Body of pancreas (tissue), 4 donors: Measurements from ENCODE around the gene OLFM3.

Experiments
- POLR2A ChIP-seq, 3 donors: fragments of 450-650 bp; IDR thresholded peaks; one replicate each; pipeline ENCODE4 v1.6.1; 2016; ENCODE audit warnings: antibody characterized with exemption in 3 of 3, mild to moderate bottlenecking in 2 of 3
- TF ChIP-seq, protein P1 (sequence below), 7 experiments: fragments of 450-650 bp in 4 of 7; fragments of 200-600 bp in 3 of 7; sonication (generic) in 3 of 7; IDR thresholded peaks; one replicate each; pipeline ENCODE4 v1.5.1; 2016 to 2019; ENCODE audit warnings: antibody characterized with exemption in 7 of 7

DNA sequence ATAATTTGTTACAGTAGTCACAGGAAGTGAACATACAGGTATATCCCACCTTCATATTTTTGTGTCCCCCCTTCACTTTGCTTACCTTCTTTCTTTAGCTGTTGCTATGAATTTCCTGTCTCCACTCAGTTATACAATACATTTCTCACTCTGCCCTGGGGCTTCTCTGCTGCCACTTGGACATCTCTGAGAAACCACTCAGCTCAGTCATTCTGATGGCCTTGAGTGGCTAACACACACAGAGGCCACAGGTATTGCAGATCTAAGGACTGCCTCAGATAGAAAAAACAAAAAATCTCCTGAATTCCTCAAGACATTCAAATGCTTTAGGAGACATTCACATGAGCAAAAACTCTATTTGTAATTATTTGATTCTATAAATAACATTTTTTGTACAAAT is 87.7 kb downstream of the OLFM3 start:
- TF ChIP-seq, protein P1, sequence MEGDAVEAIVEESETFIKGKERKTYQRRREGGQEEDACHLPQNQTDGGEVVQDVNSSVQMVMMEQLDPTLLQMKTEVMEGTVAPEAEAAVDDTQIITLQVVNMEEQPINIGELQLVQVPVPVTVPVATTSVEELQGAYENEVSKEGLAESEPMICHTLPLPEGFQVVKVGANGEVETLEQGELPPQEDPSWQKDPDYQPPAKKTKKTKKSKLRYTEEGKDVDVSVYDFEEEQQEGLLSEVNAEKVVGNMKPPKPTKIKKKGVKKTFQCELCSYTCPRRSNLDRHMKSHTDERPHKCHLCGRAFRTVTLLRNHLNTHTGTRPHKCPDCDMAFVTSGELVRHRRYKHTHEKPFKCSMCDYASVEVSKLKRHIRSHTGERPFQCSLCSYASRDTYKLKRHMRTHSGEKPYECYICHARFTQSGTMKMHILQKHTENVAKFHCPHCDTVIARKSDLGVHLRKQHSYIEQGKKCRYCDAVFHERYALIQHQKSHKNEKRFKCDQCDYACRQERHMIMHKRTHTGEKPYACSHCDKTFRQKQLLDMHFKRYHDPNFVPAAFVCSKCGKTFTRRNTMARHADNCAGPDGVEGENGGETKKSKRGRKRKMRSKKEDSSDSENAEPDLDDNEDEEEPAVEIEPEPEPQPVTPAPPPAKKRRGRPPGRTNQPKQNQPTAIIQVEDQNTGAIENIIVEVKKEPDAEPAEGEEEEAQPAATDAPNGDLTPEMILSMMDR (IDR thresholded peaks at IDR 0.05), result no peak
- no peak for TF ChIP-seq POLR2A (IDR thresholded peaks at IDR 0.05)
